Activated CD8-positive, alpha-beta T cell treated with anti-CD3 and anti-CD28 coated beads, Interleukin-2, amount 10 ng/mL, durations not matched to agents 7 days and 5 days (primary cell): ENCODE results near the gene SLC19A1. TPM values are rescaled to one million over a fixed set of nuclear protein-coding genes. Genes with fewer than 3 reads are reported as not detected.

Source experiments
- ATAC-seq: fragments of 150-1000 bp; cut with Tn5 transposase; one replicate; pipeline ENCODE4 v1.10.0; 2021; ENCODE audit warnings: moderate library complexity
- CTCF ChIA-PET: fragments of 350-600 bp; sonication (Branson Sonifier 250); formaldehyde crosslinking; loops from one replicate; lab custom pipeline; 2021; ENCODE audit warnings: antibody characterized with exemption; lab: Charles Lee
- POLR2A ChIA-PET: fragments of 350-600 bp; sonication (Branson Sonifier 250); formaldehyde crosslinking; loops from one replicate; lab custom pipeline; 2021; ENCODE audit warnings: antibody characterized with exemption; lab: Charles Lee
- DNase-seq: peaks from one replicate; pipeline ENCODE4 v3.0.0-alpha.2; 2020
- H3K27ac Mint-ChIP-seq: one replicate; pipeline ENCODE4 v1.8.0; 2021; ENCODE audit warnings: mild to moderate bottlenecking, mixed read lengths
- H3K27me3 Mint-ChIP-seq: one replicate; pipeline ENCODE4 v1.8.0; 2021; ENCODE audit warnings: low read depth, mixed read lengths
- H3K36me3 Mint-ChIP-seq: one replicate; pipeline ENCODE4 v1.8.0; 2021; ENCODE audit warnings: low read depth, mixed read lengths
- H3K4me1 Mint-ChIP-seq: one replicate; pipeline ENCODE4 v1.8.0; 2021; ENCODE audit warnings: low read depth, mixed read lengths
- H3K4me3 Mint-ChIP-seq: one replicate; pipeline ENCODE4 v1.8.0; 2021; ENCODE audit warnings: mild to moderate bottlenecking, mixed read lengths
- H3K9me3 Mint-ChIP-seq: one replicate; pipeline ENCODE4 v1.8.0; 2022; ENCODE audit warnings: mixed read lengths; ENCODE audit not compliant: insufficient read depth
- total RNA-seq, 2 experiments: library from RNA; stranded (reverse); gene quantifications; one replicate each; pipeline ENCODE4 v1.2.3, GENCODE V29; 2021

SLC19A1 gene
- total RNA-seq, 2 experiments from 2014 or later = 44.4 to 51.6 TPM

DNA sequence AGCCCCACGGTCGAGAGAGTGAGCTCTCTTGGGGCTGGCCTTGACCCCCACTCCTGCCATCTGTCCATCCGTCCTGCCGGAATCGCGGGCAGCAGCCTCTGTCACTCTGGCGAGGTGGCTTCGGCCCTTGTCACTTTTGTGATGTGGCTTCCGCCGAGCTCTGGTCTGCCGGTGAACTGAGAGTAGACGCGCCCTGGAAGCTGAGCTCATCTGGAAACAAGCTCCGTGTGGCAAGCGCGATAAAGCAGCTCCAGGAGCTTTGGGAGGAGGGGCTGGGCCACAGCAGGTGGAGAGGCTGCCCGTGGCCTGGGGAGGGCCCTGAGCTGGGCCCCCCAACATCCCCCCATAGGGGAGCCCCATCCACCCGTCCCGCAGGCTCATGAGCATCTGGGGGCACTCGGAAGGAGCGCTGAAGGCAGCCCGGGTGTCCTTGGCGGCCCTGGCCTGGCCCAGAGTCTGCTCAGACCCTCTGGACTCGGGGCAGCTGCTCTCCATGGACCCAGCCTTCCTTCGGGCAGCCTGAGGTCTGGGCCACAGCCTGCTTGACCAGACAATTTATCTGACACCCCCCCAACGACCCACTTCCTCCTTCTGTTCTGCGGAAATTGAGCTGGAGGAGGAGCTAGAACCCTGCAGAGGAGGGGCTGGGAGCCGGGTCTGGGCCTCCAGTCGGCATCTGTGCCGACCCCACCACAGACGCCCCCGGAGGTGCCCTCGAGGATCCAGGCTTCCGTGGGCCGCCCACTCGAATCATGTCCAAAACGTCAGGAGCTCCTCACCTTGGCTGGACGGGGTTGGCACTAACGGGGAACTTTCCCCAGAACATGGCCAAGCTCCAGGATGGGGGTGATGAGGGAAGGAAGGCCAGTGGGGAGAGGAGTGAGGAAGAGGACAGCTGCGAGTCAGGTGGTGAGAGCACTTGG lies 59.1 kb downstream of the SLC19A1 start:
- ChIA-PET CTCF (interaction anchor here (1.5 kb wide), 1 partner anchor 113 kb away, joined by 4 read pairs; no protein-coding TSS in a partner anchor), POLR2A (interaction anchor here (0.6 to 1.3 kb wide), 3 partner anchors 19 to 69 kb away, joined by 3 read pairs; no protein-coding TSS in a partner anchor)
- no peaks in the 10 kb centered on the region for H3K9me3 Mint-ChIP-seq
- peaks cover 39% of the 10 kb centered on the region for H3K4me1 Mint-ChIP-seq
- ATAC-seq (peak; percentile 46), DNase-seq (peak; percentile 72)
- no peaks in the 10 kb centered on the region for H3K27me3 Mint-ChIP-seq
- peaks cover 10% of the 10 kb centered on the region for H3K36me3 Mint-ChIP-seq
- H3K4me3 Mint-ChIP-seq = peak overlapping the region; percentile 67
- peak overlapping the region; percentile 94 for H3K27ac Mint-ChIP-seq

DNA sequence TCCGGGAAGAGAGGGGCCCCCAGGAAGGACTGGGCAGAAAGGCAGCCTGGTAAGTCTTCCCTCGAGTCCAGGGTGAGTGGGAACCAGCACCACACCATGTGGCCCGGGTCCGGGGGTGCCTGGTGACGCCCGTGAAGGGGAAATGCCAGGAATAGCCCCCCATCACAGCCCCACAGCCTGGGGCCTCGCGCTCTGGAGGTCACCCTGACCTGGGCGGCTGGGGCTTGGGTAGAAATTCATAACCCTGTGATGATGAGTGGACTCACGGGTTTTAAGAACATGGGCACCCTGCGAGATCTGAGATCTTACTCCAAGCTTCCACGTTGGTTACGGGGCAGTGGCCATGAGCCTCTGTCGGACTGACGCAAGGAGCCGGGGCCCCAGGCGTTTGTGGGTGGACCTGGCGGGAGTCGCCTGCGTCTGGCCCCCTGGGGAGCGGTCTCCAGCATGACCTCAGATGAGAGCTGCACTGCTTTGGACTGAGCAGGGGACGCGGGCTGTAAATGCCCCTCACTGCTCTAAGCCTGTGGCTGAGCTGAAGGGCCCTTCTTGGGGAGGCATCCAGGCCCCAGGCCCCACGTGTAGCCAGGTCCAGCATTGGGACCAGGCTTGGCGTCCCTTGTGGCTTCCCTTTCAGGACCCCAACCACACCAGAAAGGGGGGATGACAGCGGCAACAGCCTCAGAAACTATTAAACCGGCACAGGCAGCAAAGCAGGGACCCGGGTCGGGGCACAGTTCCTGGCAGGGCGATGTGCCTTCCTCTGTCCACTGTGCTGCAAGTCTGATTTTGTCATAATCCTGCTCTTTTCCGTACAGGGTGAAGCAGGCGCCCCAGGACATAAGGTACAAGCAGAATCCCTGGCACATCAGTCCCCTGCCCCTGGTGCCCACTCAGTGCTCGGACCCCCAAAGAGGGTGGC lies 60.0 kb downstream of the SLC19A1 start:
- H3K9me3 Mint-ChIP-seq = no peaks in the 10 kb centered on the region
- H3K4me3 Mint-ChIP-seq = peak overlapping the region; percentile 67
- ChIA-PET POLR2A (interaction anchor here (1.0 to 1.3 kb wide), 2 partner anchors 18 to 70 kb away, joined by 3 read pairs; no protein-coding TSS in a partner anchor), CTCF (interaction anchor here (1.5 kb wide), 1 partner anchor 114 kb away, joined by 4 read pairs; no protein-coding TSS in a partner anchor)
- H3K27ac Mint-ChIP-seq = peak overlapping the region; percentile 94
- H3K4me1 Mint-ChIP-seq = peaks cover 42% of the 10 kb centered on the region
- H3K36me3 Mint-ChIP-seq = peaks cover 10% of the 10 kb centered on the region
- no peaks in the 10 kb centered on the region for H3K27me3 Mint-ChIP-seq
- DNase-seq (no peak), ATAC-seq (no peak)

- Mint-ChIP-seq H3K9me3 (no peaks in the 10 kb centered on the region), H3K4me1 (peaks cover 44% of the 10 kb centered on the region), H3K36me3 (peaks cover 10% of the 10 kb centered on the region), H3K4me3 (no peak overlapping the region), H3K27me3 (no peaks in the 10 kb centered on the region), H3K27ac (no peak overlapping the region)
- no peak for ATAC-seq
- CTCF ChIA-PET = no interaction called here
- POLR2A ChIA-PET = no interaction called here
- no peak for DNase-seq
Observed at GRCh38 chr21:45481566-45481965, 60.7 kb downstream of the SLC19A1 start.

DNA sequence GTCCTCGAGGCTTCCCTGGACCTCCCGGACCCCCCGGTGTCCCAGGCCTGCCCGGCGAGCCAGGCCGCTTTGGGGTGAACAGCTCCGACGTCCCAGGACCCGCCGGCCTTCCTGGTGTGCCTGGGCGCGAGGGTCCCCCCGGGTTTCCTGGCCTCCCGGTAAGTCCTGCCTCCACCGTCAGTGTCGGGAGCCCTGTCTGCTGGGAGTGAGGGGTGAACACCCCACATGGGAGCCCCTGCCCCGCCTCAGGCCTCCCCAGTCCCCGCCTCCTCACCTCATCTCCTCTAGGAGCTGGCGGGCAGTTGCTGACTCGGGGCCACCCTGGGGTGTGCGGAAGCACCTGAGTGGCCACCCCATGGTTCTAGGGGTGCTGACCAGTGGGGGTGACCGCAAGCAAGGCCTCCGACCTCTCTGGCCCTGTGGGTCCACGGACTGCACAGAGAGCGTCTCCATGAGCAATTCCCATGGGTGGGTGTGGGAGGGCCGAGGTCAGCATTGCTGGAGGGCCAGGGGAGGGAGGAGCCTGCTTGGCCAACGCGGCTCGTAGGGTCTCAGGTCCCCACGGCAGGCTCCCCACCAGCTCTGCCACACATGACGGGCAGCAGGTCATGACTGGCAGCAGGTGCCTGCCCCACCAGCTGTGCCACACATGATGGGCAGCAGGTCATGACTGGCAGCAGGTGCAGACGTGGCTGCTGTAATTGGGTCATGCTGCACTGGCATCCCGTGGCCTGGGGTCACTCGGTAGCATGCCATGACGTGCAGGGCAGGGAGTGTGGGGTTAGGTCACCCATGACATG lies 61.3 kb downstream of the SLC19A1 start:
- H3K4me3 Mint-ChIP-seq = peak overlapping the region; percentile 18
- H3K27ac Mint-ChIP-seq = no peak overlapping the region
- POLR2A ChIA-PET = no interaction called here
- CTCF ChIA-PET = no interaction called here
- DNase-seq (no peak), ATAC-seq (no peak)
- peaks cover 45% of the 10 kb centered on the region for H3K4me1 Mint-ChIP-seq
- no peaks in the 10 kb centered on the region for H3K27me3 Mint-ChIP-seq
- no peaks in the 10 kb centered on the region for H3K9me3 Mint-ChIP-seq
- H3K36me3 Mint-ChIP-seq = peaks cover 10% of the 10 kb centered on the region

DNA sequence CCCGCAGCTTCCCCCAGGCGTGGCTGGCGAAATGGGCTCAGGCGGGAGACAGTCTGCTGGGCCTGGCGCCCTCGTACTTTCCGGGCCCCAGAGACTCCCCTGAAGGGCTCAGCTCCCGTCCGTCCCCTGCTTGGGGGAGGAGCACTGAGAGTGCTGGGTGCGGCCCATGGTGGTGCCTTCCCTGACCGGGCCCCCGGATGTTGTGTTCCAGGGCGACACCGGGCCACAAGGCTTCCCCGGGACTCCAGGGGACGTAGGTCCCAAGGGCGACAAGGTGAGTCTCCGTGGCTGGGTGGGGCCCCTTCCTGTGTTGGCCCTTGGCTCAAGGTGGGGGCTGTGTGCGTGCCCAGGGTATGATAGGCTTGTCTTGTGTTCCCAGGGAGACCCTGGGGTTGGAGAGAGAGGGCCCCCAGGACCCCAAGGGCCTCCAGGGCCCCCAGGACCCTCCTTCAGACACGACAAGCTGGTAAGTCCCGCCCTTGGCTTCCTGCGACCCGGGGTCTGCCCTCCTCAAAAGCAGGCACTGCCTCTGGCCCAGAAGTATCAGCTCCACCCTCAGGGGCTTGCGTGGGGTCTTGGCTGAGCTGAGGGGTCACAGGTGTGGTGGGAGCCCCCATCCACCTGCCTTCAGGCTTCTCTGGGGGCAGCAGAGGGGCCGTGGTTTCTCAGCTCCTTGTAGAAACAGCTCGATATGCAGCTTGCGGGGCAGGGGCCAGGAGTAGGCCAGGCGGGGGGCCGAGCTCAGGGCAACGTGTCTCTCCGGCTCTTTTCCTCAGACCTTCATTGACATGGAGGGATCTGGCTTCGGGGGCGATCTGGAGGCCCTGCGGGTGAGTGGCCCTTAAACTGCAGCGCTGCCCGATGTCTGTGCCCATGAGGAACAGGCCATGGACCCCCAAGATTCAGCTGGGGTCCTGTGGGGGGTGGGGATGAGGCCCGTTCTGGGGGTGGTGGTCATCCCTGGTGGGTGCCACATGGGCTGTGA lies 62.3 kb downstream of the SLC19A1 start:
- CTCF ChIA-PET = interaction anchor here (1.3 kb wide), 1 partner anchor 13 kb away, joined by 4 read pairs; no protein-coding TSS in a partner anchor
- Mint-ChIP-seq H3K27me3 (no peaks in the 10 kb centered on the region), H3K9me3 (no peaks in the 10 kb centered on the region), H3K4me1 (peaks cover 45% of the 10 kb centered on the region), H3K36me3 (peaks cover 10% of the 10 kb centered on the region), H3K4me3 (peak overlapping the region; percentile 62), H3K27ac (peak overlapping the region; percentile 92)
- POLR2A ChIA-PET = interaction anchor here (0.6 to 0.9 kb wide), 2 partner anchors 70 to 372 kb away, joined by 3 read pairs; no protein-coding TSS in a partner anchor
- DNase-seq = peak; percentile 64
- ATAC-seq = peak; percentile 55

GRCh38 chr21:45478816-45479669 lies 63.2 kb downstream of the SLC19A1 start:
- no peaks in the 10 kb centered on the region for H3K27me3 Mint-ChIP-seq
- ChIA-PET POLR2A (interaction anchor here (0.6 kb wide), 1 partner anchor 371 kb away, joined by 3 read pairs; no protein-coding TSS in a partner anchor), CTCF (interaction anchor here (0.7 to 1.7 kb wide), 11 partner anchors 12 to 342 kb away, joined by 3 to 6 read pairs (median 3); no protein-coding TSS in a partner anchor)
- H3K9me3 Mint-ChIP-seq = no peaks in the 10 kb centered on the region
- ATAC-seq (no peak), DNase-seq (no peak)
- H3K27ac Mint-ChIP-seq = peak overlapping the region; percentile 92
- H3K4me1 Mint-ChIP-seq = peaks cover 38% of the 10 kb centered on the region
- H3K36me3 Mint-ChIP-seq = peaks cover 5% of the 10 kb centered on the region
- peak overlapping the region; percentile 62 for H3K4me3 Mint-ChIP-seq

DNA sequence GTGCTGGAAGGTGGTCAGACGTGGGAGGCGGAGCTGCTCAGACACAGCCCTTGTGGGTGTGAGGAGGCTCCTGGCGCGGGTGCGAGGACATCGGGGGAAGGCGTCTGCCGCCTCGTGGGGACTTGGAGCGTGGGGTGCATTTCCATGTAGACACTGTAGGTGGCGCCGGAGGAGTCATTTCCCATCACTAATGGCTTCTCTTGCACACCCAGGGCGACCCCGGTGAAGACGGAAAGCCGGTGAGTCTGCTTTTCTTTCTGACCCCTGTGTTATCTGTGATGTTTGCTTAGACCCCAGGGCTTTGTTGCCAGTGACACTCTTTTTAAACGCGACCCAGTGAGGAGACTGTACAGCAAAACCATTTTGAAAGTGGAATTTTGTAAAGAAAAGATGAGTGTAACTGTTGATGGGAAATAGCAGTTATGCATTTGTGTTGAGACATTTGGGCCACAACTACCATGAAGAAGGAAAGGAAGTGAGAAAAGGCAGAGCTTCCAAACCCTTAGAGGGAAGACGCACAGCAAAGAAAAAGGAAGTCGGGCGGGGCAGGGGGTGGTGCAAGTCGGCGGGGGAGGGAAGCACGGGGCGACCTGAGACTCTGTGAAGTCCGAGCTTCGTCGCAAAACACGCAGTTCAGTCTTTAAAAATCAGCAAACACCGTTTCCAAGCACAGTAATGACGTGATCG lies 64.0 kb downstream of the SLC19A1 start:
- ATAC-seq (peak; percentile 70), DNase-seq (peak; percentile 87)
- H3K4me3 Mint-ChIP-seq = peak overlapping the region; percentile 62
- POLR2A ChIA-PET = no interaction called here
- no peaks in the 10 kb centered on the region for H3K27me3 Mint-ChIP-seq
- H3K27ac Mint-ChIP-seq = peak overlapping the region; percentile 92
- no peaks in the 10 kb centered on the region for H3K9me3 Mint-ChIP-seq
- CTCF ChIA-PET = interaction anchor here (0.7 to 1.7 kb wide), 13 partner anchors 11 to 506 kb away, joined by 3 to 6 read pairs (median 3); no protein-coding TSS in a partner anchor
- peaks cover 33% of the 10 kb centered on the region for H3K4me1 Mint-ChIP-seq
- no peaks in the 10 kb centered on the region for H3K36me3 Mint-ChIP-seq

GRCh38 chr21:45477176-45478114 lies 64.8 kb downstream of the SLC19A1 start:
- peaks cover 27% of the 10 kb centered on the region for H3K4me1 Mint-ChIP-seq
- no peaks in the 10 kb centered on the region for H3K27me3 Mint-ChIP-seq
- no peak for ATAC-seq
- no peaks in the 10 kb centered on the region for H3K9me3 Mint-ChIP-seq
- POLR2A ChIA-PET = no interaction called here
- peak overlapping the region; percentile 62 for H3K4me3 Mint-ChIP-seq
- no peak for DNase-seq
- H3K36me3 Mint-ChIP-seq = no peaks in the 10 kb centered on the region
- peak overlapping the region; percentile 92 for H3K27ac Mint-ChIP-seq
- CTCF ChIA-PET = interaction anchor here (0.8 to 1.7 kb wide), 10 partner anchors 15 to 505 kb away, joined by 3 to 6 read pairs (median 4); no protein-coding TSS in a partner anchor
